GM11168 (cell line): ENCODE measurements around the gene HIGD1A.

Experiments used
- in situ Hi-C: fragments of 300-500 bp; cut with MboI; formaldehyde crosslinking; loops from one replicate; pipeline ENCODE4 v1.12.0; 2022; ENCODE audit warnings: low sequenced_read_pairs; ENCODE audit not compliant: unreplicated experiment

Gene HIGD1A

DNA sequence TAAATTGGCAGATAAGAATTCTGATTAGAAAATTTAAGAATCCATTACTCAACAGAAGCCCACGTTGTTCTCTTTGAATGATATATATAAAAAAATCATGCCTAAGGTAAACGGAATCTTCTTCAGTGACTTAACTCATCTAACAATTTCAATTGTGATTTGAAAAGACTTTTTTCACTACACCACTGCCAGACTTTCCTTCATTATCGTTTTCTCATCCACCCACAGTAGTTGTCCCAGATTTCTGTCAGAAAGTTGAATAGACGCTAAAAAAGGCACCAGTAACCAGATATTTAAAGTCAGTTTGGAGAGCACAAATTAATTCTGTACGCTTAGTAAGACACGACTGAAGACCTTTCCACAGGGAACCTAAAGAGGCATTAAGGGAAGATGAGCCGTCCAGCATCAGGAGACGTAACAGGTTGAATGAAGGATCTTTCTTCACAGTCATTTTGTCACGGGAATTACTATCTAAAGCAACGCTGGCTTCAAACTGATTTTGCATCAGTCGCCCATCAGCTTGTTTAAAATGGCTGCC lies 1.3 kb downstream of the HIGD1A start:
- in situ Hi-C loops = no loop called here

DNA sequence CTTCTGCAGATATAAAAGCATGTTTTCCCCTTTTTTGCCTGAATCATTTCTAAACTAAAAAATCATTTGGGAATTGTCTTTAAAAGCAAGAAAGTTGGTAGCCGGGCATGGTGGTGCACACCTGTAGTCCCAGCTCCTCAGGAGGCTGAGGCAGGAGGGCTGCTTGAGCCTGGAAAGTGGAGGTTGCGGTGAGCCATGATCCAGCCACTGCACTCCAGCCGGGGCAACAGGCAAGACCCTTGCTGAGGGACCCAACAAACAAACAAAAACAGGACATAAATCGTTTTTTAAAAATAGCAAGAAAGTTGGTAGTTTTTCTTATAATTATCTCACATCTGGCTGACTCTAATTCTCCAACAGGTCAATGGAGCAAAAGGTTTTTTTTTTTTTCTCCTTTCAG lies 2.5 kb downstream of the HIGD1A start:
- in situ Hi-C loops = no loop called here

DNA sequence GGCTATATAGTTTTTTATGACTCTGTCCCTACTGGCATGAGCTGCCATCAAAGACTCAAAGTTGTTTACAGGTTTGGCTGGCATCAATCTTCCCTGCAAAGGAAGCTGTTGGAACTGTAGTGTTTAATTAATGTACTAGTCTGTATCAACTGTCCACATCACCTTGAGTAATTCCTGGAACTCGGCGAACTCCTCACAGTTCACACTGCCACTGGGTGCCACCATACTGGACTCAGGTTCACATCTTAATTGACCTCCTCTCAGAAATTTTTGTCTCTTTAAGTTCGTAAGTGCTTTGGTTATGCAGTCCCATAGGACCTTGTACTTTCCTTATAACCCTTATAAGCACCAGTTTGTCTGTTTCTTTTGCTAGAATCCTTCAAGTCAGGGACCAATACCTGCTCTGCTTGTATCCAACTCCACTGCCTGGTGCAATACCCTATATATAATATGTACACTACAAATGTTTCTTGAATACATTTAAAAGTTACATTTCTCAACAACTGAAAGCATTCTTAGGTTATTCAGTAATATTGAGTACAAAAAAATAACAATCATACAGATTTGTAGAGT lies 3.2 kb downstream of the HIGD1A start:
- in situ Hi-C loops = no loop called here

DNA sequence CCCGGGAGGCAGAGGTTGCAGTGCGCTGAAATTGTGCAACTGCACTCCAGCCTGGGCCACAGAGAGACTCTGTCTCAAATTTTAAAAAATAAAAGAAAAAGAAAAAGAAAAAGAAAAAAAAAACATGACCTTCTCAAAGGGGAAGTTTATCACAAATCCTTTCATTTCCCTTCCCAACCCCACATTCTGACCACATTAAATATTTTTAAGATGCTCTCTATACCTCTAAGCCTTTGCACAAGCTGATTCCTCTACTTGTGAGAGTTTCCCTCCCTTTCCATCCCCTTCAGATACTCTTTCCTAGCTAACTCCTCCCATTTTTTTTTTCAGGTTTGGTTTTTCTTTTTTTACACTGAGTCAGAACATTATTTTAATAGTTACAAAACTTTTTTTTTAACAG lies 4.0 kb downstream of the HIGD1A start:
- in situ Hi-C loops = no loop called here

DNA sequence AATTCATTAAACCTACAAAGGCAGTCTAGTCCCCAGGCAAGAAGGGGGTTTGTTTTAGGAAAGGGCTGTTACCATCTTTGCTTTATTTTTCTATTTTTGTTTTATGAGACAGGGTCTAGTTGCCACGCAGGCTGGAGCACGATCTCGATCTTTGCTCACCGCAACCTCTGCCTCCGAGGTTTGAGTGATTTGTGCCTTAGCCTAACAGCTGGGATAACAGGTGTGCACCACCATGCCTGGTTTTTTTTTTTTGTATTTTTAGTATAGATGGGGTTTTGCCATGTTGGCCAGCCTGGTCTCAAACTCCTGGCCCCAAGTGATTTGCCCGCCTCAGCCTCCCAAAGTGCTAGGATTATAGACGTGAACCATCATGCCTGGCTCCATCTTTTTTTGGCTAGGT lies 4.9 kb downstream of the HIGD1A start:
- in situ Hi-C loops = no loop called here

DNA sequence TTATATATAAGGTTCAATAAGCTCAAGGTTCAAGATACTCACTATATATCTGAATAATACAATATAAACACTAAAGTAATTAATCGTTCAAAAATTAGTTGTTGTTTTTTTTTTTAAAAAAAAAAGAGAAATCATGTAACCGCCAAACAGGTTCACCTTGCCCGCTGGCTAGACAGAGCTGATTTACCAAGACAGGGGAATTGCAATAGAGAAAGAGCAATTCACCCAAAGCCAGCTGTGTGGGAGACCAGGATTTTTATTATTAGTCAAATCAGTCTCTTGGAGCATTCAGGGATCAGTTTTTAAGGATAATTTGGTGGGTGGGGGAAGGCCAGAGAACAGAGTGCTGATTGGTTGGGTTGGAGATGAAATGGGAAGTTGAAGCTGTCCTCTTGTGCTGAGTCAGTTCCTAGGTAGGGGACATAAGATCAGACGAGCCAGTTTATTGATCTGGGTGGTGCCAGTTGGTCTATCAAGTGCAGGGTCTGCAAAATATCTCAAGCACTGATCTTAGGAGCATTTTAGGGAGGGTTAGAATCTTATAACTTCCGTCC lies 7.9 kb downstream of the HIGD1A start:
- in situ Hi-C loops = no loop called here

DNA sequence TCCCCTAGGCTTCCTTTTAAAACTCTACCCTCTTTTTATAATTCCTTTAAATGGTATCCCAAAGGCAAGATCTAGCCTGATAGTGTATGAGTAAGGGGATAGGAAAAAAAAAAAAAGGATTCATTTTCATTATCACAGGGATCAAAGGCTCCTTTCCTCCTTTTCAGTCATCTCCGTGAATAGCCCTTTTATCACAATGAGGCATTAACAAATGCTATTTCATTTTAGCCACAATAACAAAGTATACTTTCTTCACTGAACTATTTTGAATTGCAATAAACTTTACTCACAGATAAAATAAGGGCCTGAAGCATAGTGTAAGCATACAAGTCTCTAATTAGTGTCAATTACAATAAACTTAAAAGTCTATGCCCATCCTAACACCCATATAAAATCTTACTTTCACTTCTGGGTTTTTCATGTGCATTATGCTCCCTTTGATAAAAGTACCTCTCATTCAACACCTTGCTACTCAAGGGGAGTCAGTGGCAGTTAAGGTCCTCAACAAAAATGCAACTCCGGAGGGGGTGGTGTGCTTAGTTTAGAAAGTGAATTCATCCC lies 8.6 kb downstream of the HIGD1A start:
- in situ Hi-C loops = no loop called here

DNA sequence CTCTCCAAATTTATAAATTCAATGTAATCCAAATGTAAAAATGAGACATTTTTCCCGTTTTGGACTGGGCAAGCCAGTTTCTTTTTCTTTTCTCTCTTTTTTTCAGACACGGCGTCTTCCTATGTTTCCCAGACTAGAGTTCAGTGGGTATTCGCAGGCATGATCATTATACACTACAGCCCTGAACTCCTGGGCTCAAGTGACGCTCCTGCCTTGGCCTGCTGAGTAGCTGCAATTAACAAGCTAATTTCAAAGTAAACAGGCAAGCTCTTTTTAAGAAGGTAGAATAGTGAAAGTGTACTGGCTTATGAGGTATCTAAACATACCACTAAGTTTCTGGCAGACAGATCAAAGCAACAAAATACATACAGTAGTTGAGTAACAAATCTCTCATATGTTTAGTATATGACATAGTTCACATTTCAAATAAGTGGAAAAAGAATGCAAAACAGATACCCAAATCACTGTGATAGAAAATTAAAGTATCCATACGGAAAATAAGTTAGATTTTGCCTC lies 13.5 kb downstream of the HIGD1A start:
- in situ Hi-C loops = no loop called here

DNA sequence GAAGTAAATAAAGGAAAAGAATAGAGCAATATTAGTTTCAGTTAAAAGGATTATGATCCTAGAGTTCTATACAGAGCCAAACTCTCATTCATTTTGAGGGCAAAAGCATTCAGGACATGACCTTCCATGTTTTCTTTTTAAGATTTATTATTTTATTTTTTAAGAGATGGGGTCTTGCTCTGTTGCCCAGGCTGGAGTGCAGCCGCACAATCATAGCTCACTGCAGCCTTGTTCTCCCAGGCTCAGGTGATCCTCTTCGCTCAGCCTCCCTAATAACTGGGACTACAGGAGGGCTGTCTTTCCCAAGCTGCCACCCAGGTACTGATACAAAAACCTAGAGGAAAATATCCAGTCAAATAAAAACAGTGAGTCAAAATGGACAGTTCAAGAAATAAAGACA lies 17.7 kb downstream of the HIGD1A start:
- in situ Hi-C loops = no loop called here

DNA sequence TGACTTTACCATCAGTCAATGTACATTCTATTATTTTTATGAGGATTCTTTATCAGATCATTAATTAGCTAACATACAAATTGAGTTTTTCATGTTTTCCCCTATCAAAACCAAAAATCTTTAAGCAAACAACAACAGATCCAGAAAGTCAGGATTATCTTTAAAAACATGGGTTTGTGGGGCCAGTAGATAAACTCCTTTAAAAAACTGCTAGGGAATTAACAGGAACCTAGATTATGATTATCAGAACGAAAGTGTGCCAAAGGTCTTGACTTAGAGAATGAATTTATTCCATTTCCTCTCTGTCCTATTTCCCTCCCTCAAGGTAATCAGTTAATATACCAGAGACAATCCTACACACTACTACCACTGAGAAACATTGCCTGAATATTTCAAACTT lies 18.1 kb downstream of the HIGD1A start:
- in situ Hi-C loops = no loop called here

DNA sequence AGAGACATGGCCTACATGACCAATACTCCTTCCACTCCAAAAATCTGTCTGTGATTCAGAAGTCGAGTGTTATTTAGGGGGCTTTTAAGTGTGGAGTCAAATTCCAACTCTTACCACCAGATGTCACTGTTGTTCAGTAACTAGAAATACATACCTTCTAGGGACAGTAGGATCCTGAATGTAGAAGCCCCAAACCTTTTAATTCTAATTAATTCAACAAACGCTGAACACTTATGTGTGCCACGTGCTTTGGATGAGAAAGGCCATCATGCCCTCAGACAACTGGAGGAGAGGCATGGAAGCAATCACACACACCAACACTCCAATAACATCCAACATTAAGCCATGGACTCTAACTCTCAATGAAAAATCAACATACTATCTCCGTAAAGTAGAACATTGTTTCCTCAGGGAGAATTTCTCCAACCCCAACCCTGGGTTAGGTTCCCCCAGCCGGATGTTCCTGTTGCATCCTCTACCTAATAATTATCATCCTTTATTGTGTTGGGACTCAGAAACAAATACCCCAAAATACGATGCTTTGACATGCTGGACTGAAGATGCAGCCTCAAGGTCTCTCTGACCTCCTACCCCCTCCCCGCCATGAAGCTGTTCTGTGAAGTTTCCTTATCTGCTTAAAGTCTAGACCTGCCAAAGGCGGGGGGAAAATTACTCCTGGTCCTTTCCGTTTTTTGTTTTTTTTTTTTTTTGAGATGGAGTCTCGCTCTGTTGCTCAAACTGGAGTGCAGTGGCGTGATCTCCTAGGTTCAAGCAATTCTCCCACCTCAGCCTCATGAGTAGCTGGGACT lies 23.2 kb downstream of the HIGD1A start:
- in situ Hi-C loops = no loop called here

DNA sequence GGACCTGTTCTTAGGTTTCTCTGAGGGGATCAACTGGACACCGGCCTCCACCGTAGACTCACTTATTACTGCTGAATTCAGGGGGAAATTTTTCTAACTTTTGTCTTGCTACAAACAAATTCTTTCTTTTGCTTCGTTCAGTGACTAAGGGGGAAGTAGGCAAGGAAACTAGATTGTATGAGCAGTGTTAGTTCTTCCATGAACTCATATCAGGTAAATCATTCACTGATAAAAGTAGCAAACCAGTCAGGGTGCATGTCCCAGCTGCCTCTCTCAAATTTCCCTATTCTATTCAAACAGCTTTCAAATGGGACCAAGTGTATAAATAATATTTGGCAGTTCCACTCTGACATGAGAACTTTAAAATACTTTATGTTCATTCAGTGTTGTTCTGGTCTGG lies 23.9 kb downstream of the HIGD1A start:
- in situ Hi-C loops = no loop called here

DNA sequence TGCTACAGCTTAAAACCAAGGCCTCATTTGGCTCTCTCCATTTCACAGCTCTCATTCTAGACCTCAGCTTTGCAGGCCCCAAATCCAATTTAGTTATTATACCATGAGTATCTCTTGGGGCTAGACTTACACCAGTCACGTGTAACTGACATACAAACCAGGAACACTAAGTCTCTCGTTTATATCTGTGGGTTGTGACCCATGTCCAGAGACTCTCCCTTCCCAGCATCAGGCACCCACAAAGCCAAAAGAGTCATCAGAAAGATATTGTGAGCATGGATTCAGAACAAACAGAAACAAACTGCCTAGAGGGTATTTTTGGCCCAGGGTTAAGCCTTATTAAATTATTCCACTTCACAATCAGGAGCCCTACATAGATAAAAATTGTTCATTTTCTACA lies 25.6 kb downstream of the HIGD1A start:
- in situ Hi-C loops = loop anchor here (10.0 kb wide), 1 partner anchor 96 kb away; the partner anchor contains the start of gene CYP8B1

DNA sequence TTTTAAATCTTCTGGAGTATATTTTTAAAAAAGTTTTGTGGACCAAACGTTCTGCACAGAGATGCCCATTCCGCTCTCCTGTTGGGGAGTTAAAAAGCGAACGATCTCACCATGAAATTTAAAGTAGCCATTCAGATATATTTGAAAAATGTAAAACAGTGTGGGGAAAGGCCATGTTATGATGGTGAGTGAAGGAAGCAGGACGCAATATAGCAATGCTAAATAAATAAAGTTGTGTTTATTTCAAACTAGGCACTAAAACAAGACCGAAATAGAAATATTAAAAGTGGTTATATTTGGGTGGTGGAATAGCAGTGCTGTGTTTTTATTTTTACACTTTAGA lies 30.9 kb downstream of the HIGD1A start:
- in situ Hi-C loops = loop anchor here (10.0 kb wide), 1 partner anchor 101 kb away; the partner anchor contains the start of gene CYP8B1

DNA sequence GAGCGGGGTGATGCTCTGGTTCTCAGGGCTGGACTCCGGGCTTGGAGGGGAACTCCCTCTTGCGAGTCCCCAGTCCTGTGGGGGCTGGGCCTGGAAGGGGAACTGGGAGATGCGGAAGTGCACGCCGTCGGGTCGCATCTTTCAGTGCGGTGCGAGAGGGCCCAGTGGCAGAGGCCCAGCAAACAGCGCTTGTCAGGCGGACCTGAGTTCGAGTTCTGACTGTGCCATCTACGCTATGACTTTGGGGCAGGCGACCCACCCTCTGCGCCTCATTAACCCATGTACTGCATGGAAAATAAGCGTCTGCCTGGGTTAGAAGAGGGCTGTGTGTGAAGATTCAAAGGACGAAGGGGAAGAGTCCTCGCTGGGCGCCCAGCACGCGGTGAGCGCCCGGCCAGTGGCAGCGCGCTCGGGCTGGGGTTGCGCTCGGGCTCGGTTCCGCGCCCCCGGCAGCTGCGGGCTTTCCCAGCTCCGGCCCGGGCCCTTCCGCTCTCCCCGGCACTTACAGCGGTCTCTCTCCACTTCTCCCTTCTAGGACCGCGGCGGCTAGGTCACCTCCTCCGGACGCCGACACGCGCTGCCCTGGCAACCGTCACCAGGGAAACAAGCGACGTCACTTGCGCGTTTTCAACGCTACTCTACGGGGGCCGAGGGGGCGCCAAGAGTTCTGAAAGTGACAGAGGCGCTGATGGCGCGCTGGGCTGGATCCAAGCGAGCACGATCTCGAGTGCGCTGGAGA lies 31.5 kb downstream of the HIGD1A start, which contains the start of gene CCDC13:
TSS of gene CCDC13 (minus strand) at position 584 of the 739 bp plus-strand sequence. CDS start 14,908 bp downstream, outside the sequence.
- in situ Hi-C loops = loop anchor here (10.0 kb wide), 1 partner anchor 102 kb away; the partner anchor contains the start of gene CYP8B1

DNA sequence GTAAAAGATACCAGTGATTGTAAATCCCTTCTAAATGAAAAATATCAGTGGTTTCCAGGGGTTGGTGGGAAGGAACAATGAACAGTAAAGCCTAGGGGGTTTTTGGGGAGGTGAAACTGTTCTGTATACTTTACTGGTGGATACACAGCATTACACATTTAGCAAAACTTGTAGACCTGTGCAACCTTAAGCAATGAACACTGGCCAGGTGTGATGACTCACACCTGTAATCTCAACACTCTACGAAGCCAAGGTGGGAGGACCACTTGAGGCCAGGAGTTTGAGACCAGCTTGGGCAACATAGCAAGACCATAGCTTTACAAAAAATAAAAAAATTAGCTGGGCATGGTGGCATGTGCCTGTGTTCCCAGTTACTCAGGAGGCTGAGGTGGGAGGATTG lies 33.0 kb downstream of the HIGD1A start:
- in situ Hi-C loops = loop anchor here (10.0 kb wide), 1 partner anchor 104 kb away; the partner anchor contains the start of gene CYP8B1

DNA sequence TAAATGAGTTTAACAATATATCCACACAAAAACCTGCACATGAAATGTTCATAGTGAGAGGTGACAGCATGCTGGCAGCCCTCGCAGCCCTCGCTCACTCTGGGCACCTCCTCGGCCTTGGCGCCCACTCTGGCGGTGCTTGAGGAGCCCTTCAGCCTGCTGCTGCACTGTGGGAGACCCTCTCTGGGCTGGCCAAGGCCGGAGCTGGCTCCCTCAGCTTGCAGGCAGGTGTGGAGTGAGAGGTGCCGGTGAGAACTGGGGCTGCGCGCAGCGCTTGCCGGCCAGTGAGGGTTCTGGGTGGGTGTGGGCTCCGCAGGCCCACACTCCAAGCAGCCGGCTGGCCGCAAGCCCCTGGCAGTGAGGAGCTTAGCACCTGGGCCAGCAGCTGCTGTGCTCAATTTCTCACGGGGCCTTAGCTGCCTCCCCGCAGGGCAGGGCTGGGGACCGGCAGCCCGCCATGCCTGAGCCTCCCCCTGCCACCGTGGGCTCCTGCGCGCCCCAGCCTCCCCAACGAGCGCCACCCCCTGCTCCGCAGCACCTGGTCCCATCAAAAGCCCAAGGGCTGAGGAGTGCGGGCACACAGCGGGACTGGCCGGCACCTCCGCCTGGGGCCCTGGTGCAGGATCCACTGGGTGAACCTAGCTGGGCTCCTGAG lies 34.7 kb downstream of the HIGD1A start:
- in situ Hi-C loops = loop anchor here (10.0 kb wide), 1 partner anchor 105 kb away; the partner anchor contains the start of gene CYP8B1

DNA sequence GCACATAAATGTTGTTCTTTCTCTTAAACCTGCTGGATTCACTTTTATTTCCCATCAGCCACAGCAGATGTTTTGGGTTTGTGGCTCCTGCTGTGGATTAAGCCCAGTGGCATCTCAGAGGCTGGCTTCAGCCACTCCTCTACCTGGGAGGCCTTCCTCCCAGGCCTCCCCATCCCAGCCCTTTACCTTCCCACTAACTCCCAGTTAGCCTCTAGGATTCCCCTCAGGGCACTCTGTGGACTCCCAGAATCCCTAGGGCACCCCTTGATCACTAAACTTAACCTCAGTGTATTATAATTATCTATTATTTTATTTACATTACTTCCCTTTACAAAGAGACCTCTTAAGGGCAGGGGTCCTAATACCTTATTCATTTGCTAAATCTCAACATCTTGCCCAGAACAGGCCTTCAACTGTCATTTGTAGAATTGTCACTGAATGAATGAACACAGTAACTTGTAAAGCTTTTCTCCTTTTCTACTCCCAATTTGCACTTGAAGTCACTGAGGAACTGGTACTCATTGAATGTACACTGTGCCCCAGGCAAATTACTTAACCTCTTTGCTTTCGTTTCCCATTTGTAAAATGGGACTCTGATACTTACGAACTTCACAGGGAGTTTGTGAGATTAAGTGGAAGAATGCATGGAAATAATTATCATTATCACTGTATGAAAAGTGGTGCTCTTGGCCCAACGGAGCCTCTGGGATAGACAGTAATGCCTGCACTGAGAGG lies 39.6 kb downstream of the HIGD1A start:
- in situ Hi-C loops = no loop called here

DNA sequence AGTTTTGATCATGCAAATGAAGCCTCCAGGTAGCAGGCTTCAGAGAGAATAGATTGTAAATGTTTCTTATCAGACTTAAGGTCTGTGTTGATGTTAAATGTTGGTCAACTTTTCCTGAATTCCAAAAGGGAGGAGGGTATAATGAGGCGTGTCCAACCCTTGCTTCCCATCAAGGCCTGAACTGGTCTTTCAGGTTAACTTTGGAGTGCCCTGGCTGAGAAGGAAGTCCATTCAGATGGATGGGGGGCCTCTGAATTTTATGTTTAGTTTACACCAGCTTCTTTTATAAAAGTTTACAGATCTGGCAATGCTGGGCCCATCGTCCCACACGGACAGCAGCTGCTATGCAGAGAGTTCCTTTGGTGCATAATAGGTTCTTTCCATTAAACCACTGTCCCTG lies 40.2 kb downstream of the HIGD1A start:
- in situ Hi-C loops = no loop called here
